AG20443 (cell line): ENCODE measurements around the gene DTNBP1.
"Not testable (repeated sequence)": the region's sequence is repeated elsewhere in the genome, so short reads cannot be mapped to it uniquely, and the experiment has no call there.

ENCODE experiments used
- DNase-seq: peaks from one replicate; pipeline ENCODE4 v3.0.0; 2012; ENCODE audit warnings: low spot score, mixed read lengths

Gene DTNBP1

DNA sequence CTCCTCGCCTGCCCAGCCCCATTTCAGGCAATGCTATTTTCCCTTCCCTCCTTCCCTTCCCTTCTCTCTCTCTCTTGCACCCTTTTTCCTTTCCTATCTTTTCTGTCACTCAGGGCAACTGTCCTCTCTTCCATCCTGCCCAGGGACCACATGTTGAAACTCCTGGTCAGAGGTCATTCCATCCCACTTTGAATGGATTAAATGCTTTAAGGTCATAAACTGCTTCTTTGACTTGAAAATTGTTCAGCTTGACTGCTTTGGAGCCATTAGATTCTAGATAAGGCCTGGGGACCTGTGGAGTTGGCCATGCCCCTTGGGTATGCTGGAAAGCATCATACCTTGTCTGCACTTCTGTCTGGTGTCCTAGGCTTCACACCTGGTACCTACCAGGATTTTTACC is 106.1 kb downstream of the DTNBP1 start:
- DNase-seq: no peak

DNA sequence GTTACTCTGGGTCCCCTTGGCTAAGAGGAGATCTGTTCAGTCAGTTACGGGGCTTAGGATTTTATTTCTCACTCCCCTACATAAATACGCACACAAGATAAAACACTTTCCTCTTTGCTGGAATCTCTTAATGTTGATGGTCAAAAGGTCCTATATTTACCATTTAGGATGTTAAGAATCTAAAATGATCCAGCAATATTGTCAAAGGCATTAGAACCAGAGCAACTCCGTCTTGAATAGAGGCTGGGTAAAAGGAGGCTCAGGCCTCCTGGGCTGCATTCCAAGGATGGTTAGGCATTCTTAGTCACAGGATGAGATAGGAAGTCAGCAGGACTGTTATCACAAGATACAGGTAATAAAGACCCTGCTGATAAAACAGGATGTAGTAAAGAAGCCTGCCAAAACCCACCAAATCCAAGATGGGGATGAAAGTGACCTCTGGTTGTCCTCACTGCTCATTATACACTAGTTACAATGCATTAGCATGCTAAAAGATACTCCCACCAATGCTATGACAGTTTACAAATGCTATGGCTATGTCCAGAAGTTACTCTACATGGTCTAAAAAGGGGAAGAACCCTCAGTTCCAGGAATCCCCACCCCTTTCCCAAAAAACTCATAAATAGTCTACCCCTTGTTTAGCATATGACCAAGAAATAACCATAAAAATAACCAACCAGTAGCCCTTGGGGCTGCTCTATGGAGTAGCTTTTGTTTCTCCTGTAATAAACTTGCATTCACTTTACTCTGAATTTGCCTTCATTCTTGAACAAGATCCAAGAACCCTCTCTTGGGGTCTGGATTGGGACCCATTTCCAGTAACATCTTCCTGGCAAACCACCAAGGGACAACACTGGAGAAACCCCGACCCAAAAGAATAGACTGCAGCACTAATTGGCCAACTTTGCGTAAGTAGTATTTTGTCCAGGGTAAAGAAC is 107.5 kb downstream of the DTNBP1 start:
- no peak for DNase-seq

- DNase-seq: no peak
Measured at GRCh38 chr6:15554728-15555100, 108.1 kb downstream of the DTNBP1 start.

- no peak for DNase-seq
Measured at GRCh38 chr6:15553736-15554294, 109.0 kb downstream of the DTNBP1 start.

GRCh38 chr6:15553031-15553430 is 109.8 kb downstream of the DTNBP1 start:
- no peak for DNase-seq

GRCh38 chr6:15551798-15552197 is 111.0 kb downstream of the DTNBP1 start:
- no peak for DNase-seq

- DNase-seq: no peak
Measured at GRCh38 chr6:15551262-15551661, 111.6 kb downstream of the DTNBP1 start.

DNA sequence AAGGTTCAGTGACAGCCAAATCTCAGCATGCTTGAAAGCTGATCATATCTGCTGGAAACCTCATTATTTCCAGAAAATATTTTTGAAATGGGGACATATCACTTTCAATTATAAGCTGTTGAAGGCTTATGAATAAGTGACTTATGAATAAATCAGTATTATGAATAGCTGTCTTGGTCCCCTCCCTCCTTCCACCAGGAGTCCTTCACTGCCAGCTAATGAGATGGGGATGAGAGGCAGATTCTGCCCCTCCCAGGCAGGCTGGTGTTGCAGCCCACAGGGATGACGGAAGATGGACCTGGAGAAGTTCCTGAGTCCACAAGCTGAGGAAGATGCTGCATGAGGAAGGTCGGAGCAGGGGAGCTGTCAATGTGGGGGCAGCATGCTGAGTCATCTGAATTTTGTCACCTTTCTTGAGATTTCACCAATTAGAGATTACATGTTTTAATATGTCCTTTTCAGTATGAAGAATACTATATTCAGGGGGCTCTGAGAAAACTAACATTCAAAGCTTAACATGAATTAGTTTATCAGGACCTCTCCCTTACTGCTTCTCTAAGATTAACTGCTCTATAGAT is 112.2 kb downstream of the DTNBP1 start:
- no peak for DNase-seq

GRCh38 chr6:15549371-15549770 is 113.5 kb downstream of the DTNBP1 start:
- DNase-seq: no peak

- no peak for DNase-seq
Measured at GRCh38 chr6:15547400-15547799, 115.4 kb downstream of the DTNBP1 start.

- no peak for DNase-seq
Measured at GRCh38 chr6:15546591-15546990, 116.2 kb downstream of the DTNBP1 start.

GRCh38 chr6:15544321-15544900 is 118.4 kb downstream of the DTNBP1 start:
- DNase-seq: no peak

DNA sequence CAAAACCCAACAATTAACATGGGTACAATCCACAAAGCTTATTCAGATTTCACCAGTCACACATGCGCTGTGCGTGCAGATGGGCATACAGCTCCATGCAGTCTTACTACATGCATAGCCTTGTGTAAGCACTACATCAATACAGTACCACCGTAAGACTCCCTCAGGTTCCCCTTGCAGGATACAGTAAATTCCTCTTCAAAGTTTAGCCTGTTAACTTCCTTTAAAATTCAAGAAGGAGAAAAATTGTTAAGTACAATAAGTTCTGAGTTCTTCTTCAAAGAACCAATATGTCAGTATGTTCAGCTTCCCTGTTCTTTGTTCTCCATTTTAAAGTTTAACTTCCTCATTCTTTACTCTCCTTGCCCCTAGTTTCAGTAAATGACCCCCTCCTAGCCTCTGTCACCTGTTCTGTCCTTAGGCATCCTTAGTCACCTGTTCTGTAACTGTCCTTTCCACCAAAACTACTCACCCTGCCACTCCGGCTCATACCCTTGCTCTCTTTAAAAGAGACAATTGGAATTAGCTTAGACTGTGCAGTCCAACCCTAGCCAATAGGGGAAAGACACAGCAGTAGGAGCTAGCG is 119.4 kb downstream of the DTNBP1 start:
- not testable (repeated sequence) for DNase-seq

DNA sequence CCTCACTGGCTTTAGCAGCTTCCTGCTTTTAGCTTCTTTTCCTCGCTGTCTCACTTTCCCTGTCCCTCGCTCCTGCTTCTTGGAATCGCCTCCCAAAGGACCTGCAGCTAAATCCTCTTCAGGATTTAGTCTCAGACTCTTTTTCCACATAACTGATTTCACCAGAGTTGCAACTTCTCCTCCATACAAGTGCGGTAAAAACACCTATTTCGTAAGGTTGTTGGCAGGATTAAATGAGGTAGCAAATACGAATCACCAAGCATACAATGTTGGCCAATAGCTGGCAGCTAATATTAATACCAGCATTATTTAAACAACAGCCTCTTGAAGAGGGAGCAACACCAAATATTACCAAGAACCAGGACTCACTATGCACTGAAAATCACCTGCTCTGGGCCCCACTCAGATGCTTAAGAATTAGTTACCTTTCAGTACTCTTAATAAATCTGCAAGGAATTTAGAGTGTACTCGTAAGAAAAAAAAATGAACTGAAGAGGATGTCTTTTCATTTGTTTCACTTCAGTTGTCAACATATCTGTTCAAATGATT is 123.0 kb downstream of the DTNBP1 start:
- DNase-seq: no peak

DNA sequence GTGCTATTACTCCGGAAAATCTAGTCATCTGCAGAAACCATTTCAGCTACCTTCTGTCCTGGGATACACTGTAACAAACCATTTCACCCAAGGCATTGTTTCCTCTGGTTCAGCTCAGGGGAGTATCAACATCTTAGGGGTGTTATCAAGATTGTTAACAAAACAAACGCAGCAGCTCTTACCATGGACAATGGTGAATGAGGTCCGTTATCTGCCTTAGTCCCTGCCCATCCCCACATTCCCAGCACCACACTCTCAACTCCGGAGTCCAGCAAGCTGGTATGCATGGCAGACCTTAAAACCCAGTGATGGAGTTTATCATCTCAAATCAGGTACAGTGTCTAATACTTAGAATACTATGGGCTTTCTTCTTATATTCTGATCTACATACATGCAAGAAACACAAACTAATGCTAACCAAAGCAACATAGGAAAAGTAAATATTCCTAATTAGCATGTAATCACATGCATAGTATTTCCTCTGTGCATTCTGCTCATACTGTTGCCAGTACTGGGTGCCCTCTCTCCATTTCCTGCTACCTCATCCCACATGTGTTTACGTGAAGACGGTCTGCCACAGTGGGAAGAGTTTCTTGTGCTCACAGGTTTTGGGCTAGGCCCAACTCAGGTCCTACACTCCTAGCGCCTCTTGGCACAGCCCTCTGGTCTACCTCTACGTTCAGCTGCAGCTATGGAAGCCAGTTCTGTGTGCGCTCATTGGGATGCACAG is 123.9 kb downstream of the DTNBP1 start:
- no peak for DNase-seq

DNA sequence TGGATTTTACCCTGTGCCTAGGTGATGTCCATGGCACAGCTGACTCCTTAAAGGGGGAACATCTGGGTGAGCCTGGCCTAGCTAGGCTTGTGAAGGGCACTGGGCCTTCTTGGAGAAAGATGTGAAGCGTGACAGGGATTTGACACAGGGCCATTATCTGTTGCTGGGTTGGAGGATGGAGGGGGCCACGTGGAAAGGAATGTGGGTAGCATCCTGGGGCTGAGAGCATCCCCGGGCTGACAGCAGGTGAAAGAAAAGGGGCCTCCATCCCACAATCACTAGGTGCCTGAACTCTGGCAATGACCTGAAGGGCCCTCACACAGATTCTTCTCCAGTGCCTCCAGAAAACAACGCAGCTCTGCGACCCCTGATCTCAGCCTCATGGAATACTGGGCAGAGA is 124.7 kb downstream of the DTNBP1 start:
- DNase-seq: no peak

- DNase-seq: no peak
Measured at GRCh38 chr6:15536198-15536955, 126.5 kb downstream of the DTNBP1 start.

- no peak for DNase-seq
Measured at GRCh38 chr6:15535495-15536197, 127.2 kb downstream of the DTNBP1 start.

DNA sequence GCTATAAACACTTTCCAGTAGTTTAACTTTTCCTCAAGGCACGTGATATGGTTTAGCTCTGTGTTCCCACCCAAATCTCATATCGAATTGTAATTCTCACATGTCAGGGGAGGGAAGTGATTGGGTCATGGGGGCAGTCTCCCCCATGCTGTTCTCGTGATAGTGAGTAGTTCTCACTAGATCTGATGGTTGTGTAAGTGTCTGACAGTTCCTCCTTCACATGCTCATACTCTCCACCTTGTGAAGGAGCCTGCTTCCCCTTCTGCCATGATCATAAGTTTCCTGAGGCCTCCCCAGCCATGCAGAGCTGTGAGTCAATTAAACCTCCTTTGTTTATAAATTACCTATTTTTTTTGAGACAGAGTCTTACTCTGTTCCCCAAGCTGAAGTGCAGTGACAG is 127.9 kb downstream of the DTNBP1 start:
- DNase-seq: no peak

DNA sequence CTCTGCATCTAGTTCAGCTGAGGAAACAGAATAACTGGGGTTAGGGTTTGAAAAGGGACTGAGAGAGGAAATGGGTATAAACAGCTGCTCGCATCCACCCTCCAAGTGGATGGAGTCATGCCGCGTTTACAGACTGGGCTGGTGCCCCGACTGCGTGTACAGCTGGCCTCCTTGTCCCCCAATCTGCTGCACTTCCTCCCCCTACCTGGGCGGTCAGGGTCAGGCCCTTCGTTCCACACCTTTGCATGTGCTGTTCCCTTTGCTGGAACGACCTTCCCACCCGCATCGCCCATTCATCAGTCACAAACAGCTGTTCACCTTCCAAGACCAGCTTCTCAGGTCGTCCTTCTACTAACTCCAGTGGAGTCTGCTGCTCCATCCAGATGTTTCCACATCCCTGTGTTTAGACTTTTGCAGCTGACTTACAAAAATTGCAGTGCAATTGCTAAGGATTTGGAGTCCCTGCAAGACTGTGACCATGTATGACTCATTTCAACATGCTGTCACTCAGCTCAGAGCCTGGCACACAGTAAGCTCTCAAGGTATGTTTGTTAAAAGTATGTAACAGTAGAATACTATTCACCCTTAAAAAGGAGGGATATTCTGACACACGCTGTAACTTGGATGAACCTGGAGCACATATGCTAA is 129.3 kb downstream of the DTNBP1 start:
- DNase-seq: no peak
